ENCODE results near the gene FYN. TPM values are rescaled to one million over a fixed set of nuclear protein-coding genes. Genes with fewer than 3 reads are reported as not detected.

The FYN gene
- polyA plus RNA-seq, 1 donor (not counting 4 experiments of a cell fraction or from before 2014, with no cell fraction given): 24.7 TPM

DNA sequence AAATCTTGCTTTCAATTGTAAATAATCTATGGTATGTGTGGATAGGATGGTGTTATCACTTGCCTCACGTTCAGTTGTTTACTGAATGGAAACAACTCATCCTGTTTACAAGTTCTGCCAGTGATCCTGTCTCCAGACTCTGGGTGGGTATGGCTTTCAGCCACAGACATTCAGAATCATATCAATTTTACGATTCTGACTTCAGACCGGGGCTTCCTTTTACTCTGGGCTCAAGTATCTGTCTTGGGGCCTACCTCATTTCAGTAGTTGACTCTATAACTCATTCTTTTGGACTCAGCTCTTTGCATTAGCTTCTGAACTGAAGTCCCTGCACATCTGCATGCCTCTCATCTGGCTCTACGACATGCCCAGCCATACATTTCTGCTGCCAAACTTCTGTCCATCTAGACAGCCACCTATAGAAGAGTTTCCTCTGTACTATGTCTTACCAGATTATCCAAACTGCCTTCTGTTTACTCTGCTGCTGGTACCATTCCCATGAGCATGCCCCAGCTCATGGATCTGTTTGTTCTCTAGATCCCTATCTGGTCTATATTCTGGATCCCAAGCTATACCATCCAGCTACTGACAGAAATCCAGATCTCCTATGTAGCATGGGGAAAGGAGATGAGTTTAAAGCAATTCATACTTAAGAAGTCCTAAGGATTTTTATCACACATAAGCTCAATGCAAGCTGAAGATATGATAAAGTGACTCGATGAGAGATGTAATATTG lies 34.3 kb downstream of the FYN start:
- Histone ChIP-seq H3K4me2 (ENCODE audit: control insufficient read depth, extremely low read depth, insufficient read depth, low read depth, low read length) (no peak overlapping the region), H3K9me3 (ENCODE audit: control insufficient read depth, low read depth, low read length) (no peaks in the 10 kb centered on the region), H3K36me3 (ENCODE audit: control insufficient read depth in 2 of 2, extremely low read depth in 1 of 2, insufficient read depth in 2 of 2, low read length in 2 of 2) (no peaks in the 10 kb centered on the region), H3K4me3 (ENCODE audit: control insufficient read depth in 2 of 3, extremely low read depth in 1 of 3, insufficient read depth in 2 of 3, low read depth in 1 of 3, low read length in 3 of 3) (no peak overlapping the region), H3K79me2 (ENCODE audit: control insufficient read depth, insufficient read depth, low read length) (no peaks in the 10 kb centered on the region), H4K20me1 (ENCODE audit: control insufficient read depth, extremely low read depth, insufficient read depth, low read length) (no peaks in the 10 kb centered on the region), H3K27me3 (ENCODE audit: control insufficient read depth, extremely low read depth, insufficient read depth, low read length) (no peaks in the 10 kb centered on the region), H3K4me1 (ENCODE audit: control insufficient read depth, extremely low read depth, insufficient read depth, low read length) (peaks cover 6% of the 10 kb centered on the region), H3K27ac (ENCODE audit: control insufficient read depth, insufficient read depth, low read length) (no peak overlapping the region), H3K9me1 (ENCODE audit: control insufficient read depth, extremely low read depth, insufficient read depth, low read length) (no peaks in the 10 kb centered on the region), H3K9ac (ENCODE audit: control insufficient read depth, extremely low read depth, insufficient read depth, low read length) (no peak overlapping the region), H2AFZ (ENCODE audit: control insufficient read depth, low read length) (no peak overlapping the region)
- TF ChIP-seq, protein P1, sequence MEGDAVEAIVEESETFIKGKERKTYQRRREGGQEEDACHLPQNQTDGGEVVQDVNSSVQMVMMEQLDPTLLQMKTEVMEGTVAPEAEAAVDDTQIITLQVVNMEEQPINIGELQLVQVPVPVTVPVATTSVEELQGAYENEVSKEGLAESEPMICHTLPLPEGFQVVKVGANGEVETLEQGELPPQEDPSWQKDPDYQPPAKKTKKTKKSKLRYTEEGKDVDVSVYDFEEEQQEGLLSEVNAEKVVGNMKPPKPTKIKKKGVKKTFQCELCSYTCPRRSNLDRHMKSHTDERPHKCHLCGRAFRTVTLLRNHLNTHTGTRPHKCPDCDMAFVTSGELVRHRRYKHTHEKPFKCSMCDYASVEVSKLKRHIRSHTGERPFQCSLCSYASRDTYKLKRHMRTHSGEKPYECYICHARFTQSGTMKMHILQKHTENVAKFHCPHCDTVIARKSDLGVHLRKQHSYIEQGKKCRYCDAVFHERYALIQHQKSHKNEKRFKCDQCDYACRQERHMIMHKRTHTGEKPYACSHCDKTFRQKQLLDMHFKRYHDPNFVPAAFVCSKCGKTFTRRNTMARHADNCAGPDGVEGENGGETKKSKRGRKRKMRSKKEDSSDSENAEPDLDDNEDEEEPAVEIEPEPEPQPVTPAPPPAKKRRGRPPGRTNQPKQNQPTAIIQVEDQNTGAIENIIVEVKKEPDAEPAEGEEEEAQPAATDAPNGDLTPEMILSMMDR (optimal IDR thresholded peaks at IDR 0.05 in 1 of 3, IDR thresholded peaks at IDR 0.05 in 1 of 3, conservative IDR thresholded peaks at IDR 0.05 in 1 of 3; ENCODE audit: extremely low read depth in 1 of 3, insufficient read depth in 2 of 3, low read length in 3 of 3): no peak
- no peak for TF ChIP-seq EZH2 (IDR thresholded peaks at IDR 0.05; ENCODE audit: low read length)
- FAIRE-seq (no peak), DNase-seq (ENCODE audit: low read depth, low spot score) (no peak)
- dilution Hi-C loops (cut with MboI; ENCODE audit: extremely low pct_ligation_motif_present, low sequenced_read_pairs): no loop called here

DNA sequence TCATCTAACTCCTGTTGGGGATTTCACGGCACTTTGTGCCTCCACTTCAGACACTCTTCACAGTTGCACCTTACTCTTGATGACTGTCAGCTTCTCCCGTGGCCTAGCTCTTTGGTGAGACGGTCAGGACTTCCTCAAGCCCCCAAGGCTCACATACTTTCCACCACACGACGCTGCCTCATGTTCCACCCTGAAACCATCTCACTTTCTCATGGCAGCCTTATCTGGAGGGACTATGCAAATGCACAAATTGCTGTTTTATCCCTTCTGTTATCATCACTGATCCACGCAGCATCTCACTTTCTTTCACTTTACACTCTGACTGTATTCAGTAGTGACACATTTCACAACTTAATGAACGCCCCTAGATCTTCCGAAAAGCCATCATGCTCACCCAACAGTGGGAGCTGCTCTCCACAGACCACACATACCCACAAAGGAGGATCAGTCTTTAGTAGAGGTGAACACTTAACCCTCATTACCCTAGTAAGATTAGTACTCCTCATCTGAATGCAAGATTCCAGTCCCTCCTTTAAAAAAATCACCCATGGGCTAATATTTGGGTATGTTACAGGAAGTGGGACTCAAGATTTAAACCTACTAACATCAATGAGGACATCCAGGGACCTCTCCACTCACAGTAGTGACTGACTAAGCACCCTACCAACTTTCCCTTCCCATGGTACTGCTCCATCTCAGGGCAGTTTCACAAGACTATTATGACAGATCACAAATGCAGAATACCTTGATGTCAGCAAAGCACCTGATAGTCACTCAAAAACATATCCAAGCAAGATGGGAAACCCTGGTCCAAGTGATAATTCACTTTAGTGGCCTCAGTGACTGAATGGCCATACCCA lies 35.4 kb downstream of the FYN start:
- H3K27ac ChIP-seq (ENCODE audit: control insufficient read depth, insufficient read depth, low read length): no peak overlapping the region

More for the DNA sequence above, 35.4 kb downstream of the FYN start:
- H3K9me1 ChIP-seq (ENCODE audit: control insufficient read depth, extremely low read depth, insufficient read depth, low read length): no peaks in the 10 kb centered on the region
- no peak overlapping the region for H3K9ac ChIP-seq (ENCODE audit: control insufficient read depth, extremely low read depth, insufficient read depth, low read length)
- no peak for DNase-seq (ENCODE audit: low read depth, low spot score)
- H4K20me1 ChIP-seq (ENCODE audit: control insufficient read depth, extremely low read depth, insufficient read depth, low read length): no peaks in the 10 kb centered on the region
- no peak overlapping the region for H3K4me3 ChIP-seq (ENCODE audit: control insufficient read depth in 2 of 3, extremely low read depth in 1 of 3, insufficient read depth in 2 of 3, low read depth in 1 of 3, low read length in 3 of 3)
- dilution Hi-C loops (cut with MboI; ENCODE audit: extremely low pct_ligation_motif_present, low sequenced_read_pairs): no loop called here
- H3K4me2 ChIP-seq (ENCODE audit: control insufficient read depth, extremely low read depth, insufficient read depth, low read depth, low read length): no peak overlapping the region
- H3K9me3 ChIP-seq (ENCODE audit: control insufficient read depth, low read depth, low read length): no peaks in the 10 kb centered on the region
- no peak for TF ChIP-seq EZH2 (IDR thresholded peaks at IDR 0.05; ENCODE audit: low read length)
- TF ChIP-seq, protein P1 (optimal IDR thresholded peaks at IDR 0.05 in 1 of 3, IDR thresholded peaks at IDR 0.05 in 1 of 3, conservative IDR thresholded peaks at IDR 0.05 in 1 of 3; ENCODE audit: extremely low read depth in 1 of 3, insufficient read depth in 2 of 3, low read length in 3 of 3): no peak
- H3K36me3 ChIP-seq (ENCODE audit: control insufficient read depth in 2 of 2, extremely low read depth in 1 of 2, insufficient read depth in 2 of 2, low read length in 2 of 2): no peaks in the 10 kb centered on the region
- no peak overlapping the region for H2AFZ ChIP-seq (ENCODE audit: control insufficient read depth, low read length)
- FAIRE-seq: no peak
- no peaks in the 10 kb centered on the region for H3K27me3 ChIP-seq (ENCODE audit: control insufficient read depth, extremely low read depth, insufficient read depth, low read length)
- H3K79me2 ChIP-seq (ENCODE audit: control insufficient read depth, insufficient read depth, low read length): no peaks in the 10 kb centered on the region
- peaks cover 6% of the 10 kb centered on the region for H3K4me1 ChIP-seq (ENCODE audit: control insufficient read depth, extremely low read depth, insufficient read depth, low read length)
